HG03045 (cell line): ENCODE results near the gene TMEM272.

ENCODE experiments used
- ATAC-seq: cut with Tn5 transposase; IDR thresholded peaks from one replicate; pipeline ENCODE4 v1.9.1; 2021; ENCODE audit warnings: mild to moderate bottlenecking, moderate library complexity; ENCODE audit not compliant: unreplicated experiment

Gene TMEM272

DNA sequence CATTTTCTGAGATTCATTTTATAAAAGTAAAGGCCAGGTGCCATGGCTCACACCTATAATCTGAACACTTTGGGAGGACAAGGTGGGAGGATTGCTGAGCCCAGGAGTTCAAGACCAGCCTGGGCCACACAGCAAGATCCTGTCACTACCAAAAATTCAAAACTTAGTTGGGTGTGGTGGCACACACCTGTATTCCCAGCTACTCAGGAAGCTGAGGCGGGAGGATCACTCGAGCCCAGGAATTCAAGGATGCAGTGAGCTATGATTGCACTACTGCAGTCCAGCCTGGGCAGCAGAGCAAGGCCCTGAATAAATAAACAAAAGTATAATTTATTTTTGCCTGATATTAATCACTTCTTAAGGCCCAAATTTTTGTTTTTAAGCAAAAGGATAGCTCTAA lies 81.5 kb downstream of the TMEM272 start:
- no peak for ATAC-seq
